K562 (cell line): Measurements from ENCODE around the gene COMTD1. TPM values are rescaled to one million over a fixed set of nuclear protein-coding genes. Genes with fewer than 3 reads are reported as not detected.

Experiments
- ARID2 ChIP-seq: fragments of 450-650 bp; IDR thresholded peaks from 2 replicates; pipeline ENCODE4 v1.6.1; 2017; ENCODE audit warnings: antibody characterized with exemption, mild to moderate bottlenecking
- FOSL1 ChIP-seq: fragments of 200-800 bp; sonication (Bioruptor generic); conservative IDR thresholded peaks from 2 replicates; pipeline ENCODE4 v1.6.1; 2016; ENCODE audit warnings: missing genetic modification characterization, missing compliant biosample characterization
- HDAC2 ChIP-seq: fragments of 450-650 bp; IDR thresholded peaks from 2 replicates; pipeline ENCODE4 v1.6.1; 2016; ENCODE audit warnings: mild to moderate bottlenecking
- HIVEP1 ChIP-seq: fragments of 250-450 bp; sonication (Bioruptor Pico); IDR thresholded peaks from 2 replicates; pipeline ENCODE4 v1.4.0; 2020; ENCODE audit warnings: mild to moderate bottlenecking
- KDM5B ChIP-seq: fragments of 200-600 bp; sonication (generic); IDR thresholded peaks from 2 replicates; pipeline ENCODE4 v1.6.1; 2012; ENCODE audit warnings: low read depth, mild to moderate bottlenecking, moderate library complexity, low read length, control low read depth, inconsistent platforms; ENCODE audit not compliant: insufficient replicate concordance
- L3MBTL2 ChIP-seq: fragments of 450-650 bp; IDR thresholded peaks from 2 replicates; pipeline ENCODE4 v1.6.1; 2016; ENCODE audit warnings: mild to moderate bottlenecking, moderate library complexity
- MAX ChIP-seq: sonication (generic); formaldehyde crosslinking; IDR thresholded peaks from 2 replicates; pipeline ENCODE4 v1.9.0; 2022; ENCODE audit warnings: mild to moderate bottlenecking, missing genetic modification reagents
- NR0B1 ChIP-seq: fragments of 450-650 bp; IDR thresholded peaks from one replicate; pipeline ENCODE4 v1.6.1; 2018; ENCODE audit warnings: mild to moderate bottlenecking, moderate library complexity; ENCODE audit not compliant: partially characterized antibody
- PBX2 ChIP-seq, 2 experiments: IDR thresholded peaks in 1 of 2; conservative IDR thresholded peaks in 1 of 2; 2 replicates each; pipeline ENCODE4 v1.6.1; 2016; ENCODE audit warnings: low read depth in 2 of 2, mild to moderate bottlenecking in 1 of 2, missing compliant biosample characterization in 1 of 2, missing genetic modification characterization in 1 of 2, moderate library complexity in 1 of 2
- POLR2G ChIP-seq: fragments of 200-400 bp; formaldehyde crosslinking; IDR thresholded peaks from 2 replicates; pipeline ENCODE4 v1.6.1; 2017; ENCODE audit warnings: low read depth, mild to moderate bottlenecking, antibody characterized with exemption, low read length, moderate library complexity
- PRDM10 ChIP-seq: fragments of 450-650 bp; IDR thresholded peaks from 2 replicates; pipeline ENCODE4 v1.6.1; 2018; ENCODE audit not compliant: partially characterized antibody
- PTBP1 ChIP-seq: fragments of 200-400 bp; formaldehyde crosslinking; IDR thresholded peaks from 2 replicates; pipeline ENCODE4 v1.6.1; 2017; ENCODE audit warnings: low read depth, low read length
- SETDB1 ChIP-seq: IDR thresholded peaks from one replicate; pipeline ENCODE4 v1.6.1; 2012; ENCODE audit warnings: low read length, control low read depth, inconsistent platforms
- SMARCE1 ChIP-seq: fragments of 450-650 bp; IDR thresholded peaks from 2 replicates; pipeline ENCODE4 v1.7.1; 2016; ENCODE audit warnings: mild to moderate bottlenecking
- SNIP1 ChIP-seq: fragments of 450-650 bp; IDR thresholded peaks from 2 replicates; pipeline ENCODE4 v1.7.1; 2017; ENCODE audit warnings: low read depth, mild to moderate bottlenecking
- THAP12 ChIP-seq: fragments of 250-450 bp; sonication (Bioruptor Pico); IDR thresholded peaks from 2 replicates; pipeline ENCODE4 v1.9.0; 2021; ENCODE audit warnings: mild to moderate bottlenecking, inconsistent platforms
- ZFPM2 ChIP-seq: fragments of 250-450 bp; sonication (Bioruptor Pico); IDR thresholded peaks from 2 replicates; pipeline ENCODE4 v1.5.1; 2022; ENCODE audit warnings: mild to moderate bottlenecking
- ZNF165 ChIP-seq: fragments of 250-450 bp; sonication (Bioruptor Pico); IDR thresholded peaks from 2 replicates; pipeline ENCODE4 v1.4.0; 2020; ENCODE audit warnings: borderline replicate concordance
- ZNF311 ChIP-seq: fragments of 250-450 bp; sonication (Bioruptor Pico); IDR thresholded peaks from 2 replicates; pipeline ENCODE4 v1.4.0; 2020; ENCODE audit warnings: mild to moderate bottlenecking, moderate library complexity
- ZNF41 ChIP-seq: fragments of 250-450 bp; sonication (Bioruptor Pico); conservative IDR thresholded peaks from 2 replicates; pipeline ENCODE4 v1.4.0; 2020; ENCODE audit warnings: mild to moderate bottlenecking
- polyA plus RNA-seq, 8 experiments: library from polyadenylated mRNA; depleted of rRNA in 4 of 8; stranded (reverse) in 5 of 8; unstranded in 3 of 8; fragments of >200 nt; fragmentation: Nextera tagmentation in 2 of 8; fragmentation: Illumina TruSeq in 1 of 8; extraction: Ambion mirVana in 2 of 8; extraction: Trizol in 1 of 8; gene quantifications; 2 replicates each; pipeline versions ENCODE4 v1.2.1 to v1.2.3, GENCODE V29; 2011 to 2014; ENCODE audit warnings: inconsistent platforms in 1 of 8, missing spikeins in 1 of 8
- total RNA-seq, 7 experiments: library from RNA; depleted of rRNA in 6 of 7; stranded (reverse); fragments of >200 nt in 6 of 7; fragmentation: Illumina TruSeq in 2 of 7; extraction: Trizol in 2 of 7; gene quantifications; 2 replicates each; pipeline versions ENCODE4 v1.2.1 to v1.2.3, GENCODE V29; 2011 to 2021; ENCODE audit warnings: low replicate concordance in 1 of 7

Gene COMTD1
- total and polyA plus RNA-seq, 9 of the 15 experiments (the other 6 are each of a cell fraction or from before 2014, with no cell fraction given), result 0.41 to 112 (median 13.7) TPM

GRCh38 chr10:75209921-75210281, 25.9 kb downstream of the COMTD1 start (continued):
- no peak for TF ChIP-seq PRDM10
- peak; percentile 92 for TF ChIP-seq L3MBTL2
- TF ChIP-seq THAP12 (CRISPR knock-in tag), result no peak
- no peak for TF ChIP-seq ZFPM2
- TF ChIP-seq SNIP1, result no peak
- TF ChIP-seq NR0B1, result no peak
- TF ChIP-seq HDAC2, result no peak
- peak; percentile 48 for TF ChIP-seq POLR2G
- TF ChIP-seq ZNF311, result no peak
- TF ChIP-seq ARID2, result no peak; the same call in 1 of the 2 replicates
- TF ChIP-seq ZNF165, result no peak
- TF ChIP-seq ZNF41, result no peak
- no peak for TF ChIP-seq SETDB1
- TF ChIP-seq FOSL1 (tag), result no peak; the same call in 1 of the 2 replicates
- no peak for TF ChIP-seq HIVEP1
- TF ChIP-seq PTBP1, result no peak
- peak; percentile 90 for TF ChIP-seq KDM5B
- TF ChIP-seq PBX2 (CRISPR knock-in tag; IDR thresholded peaks at IDR 0.05; ENCODE audit: low read depth), result no peak
- no peak; the same call in 1 of the 2 replicates for TF ChIP-seq PBX2 (tag; conservative IDR thresholded peaks at IDR 0.05; ENCODE audit: low read depth)
- TF ChIP-seq MAX (CRISPR knock-in tag), result no peak
- TF ChIP-seq SMARCE1, result peak; percentile 78
